Measurements from ENCODE around the gene MTNR1B. TPM values are rescaled to one million over a fixed set of nuclear protein-coding genes. Genes with fewer than 3 reads are reported as not detected.

MTNR1B gene
- total RNA-seq, 6 experiments from 2014 or later = not detected

- Mint-ChIP-seq H3K36me3 (ENCODE audit: low read depth) (no peaks in the 10 kb centered on the region), H3K4me3 (no peak overlapping the region), H3K9me3 (no peaks in the 10 kb centered on the region), H3K4me1 (ENCODE audit: low read depth) (no peaks in the 10 kb centered on the region), H3K27me3 (ENCODE audit: insufficient read depth) (peaks cover 29% of the 10 kb centered on the region), H3K27ac (no peak overlapping the region)
- no peak for TF ChIP-seq CTCF (IDR thresholded peaks at IDR 0.05)
- no peak for DNase-seq
These were observed 2.3 kb upstream of the MTNR1B start for GRCh38 chr11:92967178-92967577.

- peaks cover 32% of the 10 kb centered on the region for H3K27me3 Mint-ChIP-seq (ENCODE audit: insufficient read depth)
- no peak overlapping the region for H3K4me3 Mint-ChIP-seq
- no peaks in the 10 kb centered on the region for H3K9me3 Mint-ChIP-seq
- H3K4me1 Mint-ChIP-seq (ENCODE audit: low read depth) = no peaks in the 10 kb centered on the region
- no peak overlapping the region for H3K27ac Mint-ChIP-seq
- DNase-seq = no peak
- no peaks in the 10 kb centered on the region for H3K36me3 Mint-ChIP-seq (ENCODE audit: low read depth)
- TF ChIP-seq CTCF (IDR thresholded peaks at IDR 0.05) = no peak
These were observed 1.6 kb upstream of the MTNR1B start for GRCh38 chr11:92967867-92968266.

- no peak for TF ChIP-seq CTCF (IDR thresholded peaks at IDR 0.05)
- Mint-ChIP-seq H3K27ac (no peak overlapping the region), H3K36me3 (ENCODE audit: low read depth) (no peaks in the 10 kb centered on the region), H3K4me1 (ENCODE audit: low read depth) (no peaks in the 10 kb centered on the region), H3K27me3 (ENCODE audit: insufficient read depth) (peaks cover 34% of the 10 kb centered on the region), H3K9me3 (no peaks in the 10 kb centered on the region), H3K4me3 (no peak overlapping the region)
- no peak for DNase-seq
These were observed 188 bp upstream of the MTNR1B start for GRCh38 chr11:92969293-92969633.

- H3K27ac Mint-ChIP-seq = no peak overlapping the region
- no peaks in the 10 kb centered on the region for H3K36me3 Mint-ChIP-seq (ENCODE audit: low read depth)
- no peaks in the 10 kb centered on the region for H3K9me3 Mint-ChIP-seq
- no peak overlapping the region for H3K4me3 Mint-ChIP-seq
- TF ChIP-seq CTCF (IDR thresholded peaks at IDR 0.05) = no peak
- peaks cover 24% of the 10 kb centered on the region for H3K27me3 Mint-ChIP-seq (ENCODE audit: insufficient read depth)
- no peaks in the 10 kb centered on the region for H3K4me1 Mint-ChIP-seq (ENCODE audit: low read depth)
- no peak for DNase-seq
These were observed 2.8 kb downstream of the MTNR1B start for GRCh38 chr11:92972248-92972647.

GRCh38 chr11:92975285-92975684, 5.8 kb downstream of the MTNR1B start:
- Mint-ChIP-seq H3K4me3 (no peak overlapping the region), H3K36me3 (ENCODE audit: low read depth) (no peaks in the 10 kb centered on the region), H3K27ac (no peak overlapping the region), H3K4me1 (ENCODE audit: low read depth) (peaks cover 23% of the 10 kb centered on the region), H3K27me3 (ENCODE audit: insufficient read depth) (peaks cover 21% of the 10 kb centered on the region), H3K9me3 (no peaks in the 10 kb centered on the region)
- DNase-seq = no peak
- TF ChIP-seq CTCF (IDR thresholded peaks at IDR 0.05) = no peak

- peaks cover 26% of the 10 kb centered on the region for H3K4me1 Mint-ChIP-seq (ENCODE audit: low read depth)
- H3K27ac Mint-ChIP-seq = no peak overlapping the region
- no peak overlapping the region for H3K4me3 Mint-ChIP-seq
- DNase-seq = no peak
- TF ChIP-seq CTCF (IDR thresholded peaks at IDR 0.05) = no peak
- peaks cover 13% of the 10 kb centered on the region for H3K27me3 Mint-ChIP-seq (ENCODE audit: insufficient read depth)
- no peaks in the 10 kb centered on the region for H3K9me3 Mint-ChIP-seq
- H3K36me3 Mint-ChIP-seq (ENCODE audit: low read depth) = no peaks in the 10 kb centered on the region
These were observed 7.2 kb downstream of the MTNR1B start for GRCh38 chr11:92976681-92977080.
